Measurements from ENCODE around the gene KRTAP9-4.

Gene KRTAP9-4

DNA sequence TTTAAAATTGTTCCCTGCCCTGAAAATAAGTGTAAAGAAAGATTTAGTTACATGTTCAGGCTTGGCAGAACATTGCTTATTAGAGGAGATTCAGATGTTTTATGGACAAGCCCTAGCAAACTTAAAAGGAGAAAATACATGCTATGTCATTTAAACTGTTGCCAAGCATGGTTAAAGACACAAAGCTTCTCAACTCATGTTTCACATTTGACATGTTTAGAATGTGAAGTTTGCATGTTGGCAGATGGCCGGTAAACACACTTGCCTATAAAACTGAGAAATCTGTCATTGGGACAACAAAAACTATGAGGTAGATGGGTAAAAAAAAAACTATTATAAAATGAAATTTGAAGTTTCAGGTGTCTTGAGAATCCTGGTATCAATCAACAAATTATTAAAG, 47.4 kb downstream of the KRTAP9-4 start:
- in situ Hi-C loops (cut with HindIII; ENCODE audit: low sequenced_read_pairs) = no loop called here

DNA sequence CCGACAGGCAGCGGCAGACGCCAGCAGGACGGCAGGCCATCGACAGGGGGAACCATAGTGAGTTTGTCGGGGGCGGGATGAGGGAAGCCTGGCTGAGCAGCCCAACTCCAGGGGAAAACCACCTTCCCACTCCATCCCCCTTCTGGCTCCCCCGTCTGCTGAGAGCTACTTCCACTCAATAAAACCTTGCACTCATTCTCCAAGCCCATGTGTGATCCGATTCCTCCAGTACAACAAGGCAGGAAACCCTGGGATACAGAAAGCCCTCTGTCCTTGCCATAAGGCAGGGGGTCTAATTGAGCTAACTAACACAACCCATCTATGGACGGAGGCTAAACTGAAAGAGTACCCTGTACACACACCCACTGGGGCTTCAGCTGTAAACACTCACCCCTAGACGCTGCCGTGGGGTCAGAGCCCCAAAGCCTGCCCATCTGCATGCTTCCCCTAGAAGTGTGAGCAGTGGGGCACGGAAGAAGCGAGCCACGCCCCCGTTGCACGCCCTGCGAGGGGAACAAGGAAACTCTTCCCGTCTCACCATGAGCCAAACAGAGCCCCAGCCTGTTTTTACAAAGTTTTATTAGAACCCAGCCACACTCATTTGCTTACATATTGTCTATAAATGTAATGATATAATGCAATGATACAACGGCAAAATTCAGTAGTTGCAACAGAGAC, 49.1 kb downstream of the KRTAP9-4 start:
- TF ChIP-seq, protein P1, sequence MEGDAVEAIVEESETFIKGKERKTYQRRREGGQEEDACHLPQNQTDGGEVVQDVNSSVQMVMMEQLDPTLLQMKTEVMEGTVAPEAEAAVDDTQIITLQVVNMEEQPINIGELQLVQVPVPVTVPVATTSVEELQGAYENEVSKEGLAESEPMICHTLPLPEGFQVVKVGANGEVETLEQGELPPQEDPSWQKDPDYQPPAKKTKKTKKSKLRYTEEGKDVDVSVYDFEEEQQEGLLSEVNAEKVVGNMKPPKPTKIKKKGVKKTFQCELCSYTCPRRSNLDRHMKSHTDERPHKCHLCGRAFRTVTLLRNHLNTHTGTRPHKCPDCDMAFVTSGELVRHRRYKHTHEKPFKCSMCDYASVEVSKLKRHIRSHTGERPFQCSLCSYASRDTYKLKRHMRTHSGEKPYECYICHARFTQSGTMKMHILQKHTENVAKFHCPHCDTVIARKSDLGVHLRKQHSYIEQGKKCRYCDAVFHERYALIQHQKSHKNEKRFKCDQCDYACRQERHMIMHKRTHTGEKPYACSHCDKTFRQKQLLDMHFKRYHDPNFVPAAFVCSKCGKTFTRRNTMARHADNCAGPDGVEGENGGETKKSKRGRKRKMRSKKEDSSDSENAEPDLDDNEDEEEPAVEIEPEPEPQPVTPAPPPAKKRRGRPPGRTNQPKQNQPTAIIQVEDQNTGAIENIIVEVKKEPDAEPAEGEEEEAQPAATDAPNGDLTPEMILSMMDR (IDR thresholded peaks at IDR 0.05; ENCODE audit: low read depth, low read length) = no peak
- H3K4me3 ChIP-seq (ENCODE audit: low read depth, low read length) = no peak overlapping the region
- in situ Hi-C loops (cut with HindIII; ENCODE audit: low sequenced_read_pairs) = no loop called here
- no peak for DNase-seq (ENCODE audit: low read depth, low spot score)

More for the DNA sequence above, 47.4 kb downstream of the KRTAP9-4 start:
- H3K4me3 ChIP-seq (ENCODE audit: low read depth, low read length) = no peak overlapping the region
- TF ChIP-seq, protein P1 (IDR thresholded peaks at IDR 0.05; ENCODE audit: low read depth, low read length) = no peak
- no peak for DNase-seq (ENCODE audit: low read depth, low spot score)

Measured in astrocyte of the spinal cord (primary cell).